OCI-LY1 (cell line): Measurements from ENCODE around the gene FOXC1.

Source experiments
- H2AFZ ChIP-seq: fragments of 200-600 bp; sonication (generic), shearing (Covaris generic); 2 replicates; pipeline ENCODE4 v1.6.0; 2014; ENCODE audit warnings: antibody characterized with exemption, mild to moderate bottlenecking, low read length
- H3F3A ChIP-seq: fragments of 200-600 bp; sonication (generic), shearing (Covaris generic); 2 replicates; pipeline ENCODE4 v1.6.0; 2014; ENCODE audit warnings: mild to moderate bottlenecking, antibody characterized with exemption, low read length, moderate library complexity; ENCODE audit not compliant: insufficient read depth
- H3K27ac ChIP-seq: fragments of 200-600 bp; sonication (generic); 2 replicates; pipeline ENCODE4 v1.5.1; 2014; ENCODE audit warnings: low read length, mixed run types, mild to moderate bottlenecking, low read depth; ENCODE audit not compliant: poor library complexity, severe bottlenecking
- H3K27me3 ChIP-seq: fragments of 200-600 bp; sonication (generic); 2 replicates; pipeline ENCODE4 v1.6.0; 2014; ENCODE audit warnings: antibody characterized with exemption, mild to moderate bottlenecking, low read length, moderate library complexity; ENCODE audit not compliant: insufficient read depth
- H3K36me3 ChIP-seq: fragments of 200-600 bp; sonication (generic); 2 replicates; pipeline ENCODE4 v1.6.1; 2014; ENCODE audit warnings: mild to moderate bottlenecking, antibody characterized with exemption, low read length, moderate library complexity, mixed read lengths; ENCODE audit not compliant: insufficient read depth
- H3K4me1 ChIP-seq: fragments of 200-600 bp; sonication (generic); 2 replicates; pipeline ENCODE4 v1.5.1; 2014; ENCODE audit warnings: mild to moderate bottlenecking, low read length, moderate library complexity; ENCODE audit not compliant: insufficient read depth, severe bottlenecking
- H3K4me2 ChIP-seq: fragments of 200-600 bp; sonication (generic), shearing (Covaris generic); 2 replicates; pipeline ENCODE4 v1.6.1; 2014; ENCODE audit warnings: low read length
- H3K4me3 ChIP-seq: fragments of 200-600 bp; sonication (generic); 2 replicates; pipeline ENCODE4 v1.5.1; 2014; ENCODE audit warnings: low read length, low read depth, mild to moderate bottlenecking, mixed read lengths; ENCODE audit not compliant: poor library complexity, severe bottlenecking
- H3K79me2 ChIP-seq: fragments of 200-600 bp; shearing (Covaris generic); 2 replicates; pipeline ENCODE4 v1.6.1; 2016; ENCODE audit warnings: mixed run types, low read length, mixed read lengths; ENCODE audit not compliant: insufficient read depth
- H3K9ac ChIP-seq: fragments of 200-600 bp; sonication (generic), shearing (Covaris generic); 2 replicates; pipeline ENCODE4 v1.6.1; 2014; ENCODE audit warnings: mild to moderate bottlenecking, low read length, mixed read lengths
- H3K9me2 ChIP-seq: fragments of 200-600 bp; sonication (generic), shearing (Covaris generic); 2 replicates; pipeline ENCODE4 v1.6.1; 2014; ENCODE audit warnings: low read depth, mild to moderate bottlenecking, low read length, mixed read lengths
- H3K9me3 ChIP-seq: fragments of 200-600 bp; shearing (Covaris generic); 2 replicates; pipeline ENCODE4 v1.6.1; 2014; ENCODE audit warnings: low read length, mixed read lengths
- H4K20me1 ChIP-seq: fragments of 200-600 bp; sonication (generic), shearing (Covaris generic); 2 replicates; pipeline ENCODE4 v1.6.0; 2016; ENCODE audit warnings: mild to moderate bottlenecking, low read length; ENCODE audit not compliant: insufficient read depth
- EZH2 ChIP-seq: fragments of 200-600 bp; sonication (generic), shearing (Covaris generic); IDR thresholded peaks from 2 replicates; pipeline ENCODE4 v1.8.0; 2017; ENCODE audit warnings: borderline replicate concordance, mixed run types, mild to moderate bottlenecking, antibody characterized with exemption, low read length, moderate library complexity, mixed read lengths
- TF ChIP-seq, protein P1 (sequence below): fragments of 200-600 bp; sonication (generic), shearing (Covaris generic); IDR thresholded peaks from 2 replicates; pipeline ENCODE4 v1.5.1; 2017; ENCODE audit warnings: mild to moderate bottlenecking, antibody characterized with exemption, low read length, moderate library complexity, mixed read lengths

Gene FOXC1

DNA sequence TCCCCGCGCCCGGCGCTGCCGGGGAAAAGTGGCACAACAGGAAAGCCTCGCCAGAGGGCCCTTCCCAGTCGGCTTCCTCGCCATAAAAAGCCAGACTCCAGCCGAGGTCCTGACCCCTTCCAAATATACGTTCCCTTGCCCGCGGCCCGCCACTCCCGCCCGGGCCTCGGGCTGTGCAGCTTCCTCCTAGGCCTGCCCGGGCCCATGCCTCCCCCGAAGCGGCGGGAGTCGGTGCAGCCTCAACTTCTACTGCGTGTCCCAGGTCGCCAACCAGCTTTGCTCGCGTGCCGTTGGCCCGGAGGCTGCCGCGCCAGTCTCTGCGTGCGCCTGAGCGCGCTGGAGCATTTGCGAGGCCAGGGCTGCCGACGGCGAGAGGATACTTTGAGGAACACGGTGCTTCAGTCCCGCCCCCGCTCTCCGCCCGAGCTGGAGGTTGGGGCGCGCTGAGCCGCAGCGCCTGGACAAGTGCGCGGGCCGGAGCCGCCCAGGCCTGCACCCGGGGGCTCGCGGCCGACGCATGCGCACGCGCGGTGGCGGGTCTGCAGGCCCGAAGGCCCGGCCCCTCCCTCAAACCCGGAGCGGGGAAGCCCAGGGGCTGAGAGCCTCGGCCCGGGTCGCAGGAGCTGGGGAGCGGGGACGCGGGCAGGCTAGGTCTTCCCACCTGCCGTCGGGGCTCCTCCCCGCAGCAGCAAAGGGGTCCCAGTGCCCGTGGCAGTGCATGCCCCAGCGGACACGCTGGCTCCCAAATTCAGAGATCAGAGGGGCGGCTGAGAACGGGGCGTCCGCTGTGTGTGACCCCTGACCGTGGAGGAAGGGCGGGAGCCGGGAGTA, 10.2 kb downstream of the FOXC1 start:
- Histone ChIP-seq H3K9me3 (no peaks in the 10 kb centered on the region), H3K27me3 (no peaks in the 10 kb centered on the region), H4K20me1 (no peaks in the 10 kb centered on the region), H3K4me3 (no peak overlapping the region), H3K36me3 (peaks cover 42% of the 10 kb centered on the region), H3F3A (peaks cover 4% of the 10 kb centered on the region; the same call in 1 of the 2 replicates), H3K9ac (no peak overlapping the region), H3K4me1 (peaks cover under 1% of the 10 kb centered on the region), H3K79me2 (no peaks in the 10 kb centered on the region), H3K27ac (no peak overlapping the region), H2AFZ (no peak overlapping the region), H3K4me2 (no peak overlapping the region), H3K9me2 (no peaks in the 10 kb centered on the region)
- no peak for TF ChIP-seq EZH2
- TF ChIP-seq, protein P1, sequence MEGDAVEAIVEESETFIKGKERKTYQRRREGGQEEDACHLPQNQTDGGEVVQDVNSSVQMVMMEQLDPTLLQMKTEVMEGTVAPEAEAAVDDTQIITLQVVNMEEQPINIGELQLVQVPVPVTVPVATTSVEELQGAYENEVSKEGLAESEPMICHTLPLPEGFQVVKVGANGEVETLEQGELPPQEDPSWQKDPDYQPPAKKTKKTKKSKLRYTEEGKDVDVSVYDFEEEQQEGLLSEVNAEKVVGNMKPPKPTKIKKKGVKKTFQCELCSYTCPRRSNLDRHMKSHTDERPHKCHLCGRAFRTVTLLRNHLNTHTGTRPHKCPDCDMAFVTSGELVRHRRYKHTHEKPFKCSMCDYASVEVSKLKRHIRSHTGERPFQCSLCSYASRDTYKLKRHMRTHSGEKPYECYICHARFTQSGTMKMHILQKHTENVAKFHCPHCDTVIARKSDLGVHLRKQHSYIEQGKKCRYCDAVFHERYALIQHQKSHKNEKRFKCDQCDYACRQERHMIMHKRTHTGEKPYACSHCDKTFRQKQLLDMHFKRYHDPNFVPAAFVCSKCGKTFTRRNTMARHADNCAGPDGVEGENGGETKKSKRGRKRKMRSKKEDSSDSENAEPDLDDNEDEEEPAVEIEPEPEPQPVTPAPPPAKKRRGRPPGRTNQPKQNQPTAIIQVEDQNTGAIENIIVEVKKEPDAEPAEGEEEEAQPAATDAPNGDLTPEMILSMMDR: no peak

DNA sequence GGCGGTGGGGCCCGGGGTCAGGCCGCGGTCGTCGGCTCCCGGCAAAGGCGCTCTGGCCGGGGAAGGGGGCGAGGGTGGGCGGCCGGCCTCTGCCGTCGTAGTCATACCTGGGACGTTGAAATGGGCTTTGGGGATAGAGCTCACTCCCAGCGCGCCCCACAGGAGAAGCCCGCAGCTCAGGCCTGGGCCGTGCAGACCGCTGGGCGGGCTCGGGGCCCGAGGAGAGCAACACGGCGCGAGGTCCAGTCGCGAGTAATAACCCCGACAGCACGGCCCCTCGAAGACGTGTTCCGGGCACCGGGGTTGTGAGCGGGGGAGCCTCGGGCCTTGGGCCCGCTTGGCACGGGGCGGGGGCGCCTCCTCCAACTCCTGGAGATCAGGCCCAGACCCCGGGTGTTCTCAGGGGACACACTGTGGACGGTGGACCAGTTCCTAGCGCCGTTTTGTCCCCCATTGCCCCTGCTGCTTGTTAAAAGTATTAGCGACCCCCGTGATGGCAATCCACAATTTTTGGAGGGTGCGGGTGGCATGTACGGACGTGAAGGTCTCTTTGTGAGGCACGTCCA, 10.9 kb downstream of the FOXC1 start:
- Histone ChIP-seq H3K4me2 (no peak overlapping the region), H3K27ac (no peak overlapping the region), H3K4me3 (no peak overlapping the region), H3K36me3 (peaks cover 42% of the 10 kb centered on the region), H4K20me1 (no peaks in the 10 kb centered on the region), H3K4me1 (peaks cover 8% of the 10 kb centered on the region), H3K9me3 (no peaks in the 10 kb centered on the region), H3K9me2 (no peaks in the 10 kb centered on the region), H3F3A (peaks cover 4% of the 10 kb centered on the region; the same call in 1 of the 2 replicates), H3K79me2 (no peaks in the 10 kb centered on the region), H2AFZ (no peak overlapping the region), H3K9ac (no peak overlapping the region), H3K27me3 (peaks cover 3% of the 10 kb centered on the region; the same call in 1 of the 2 replicates)
- TF ChIP-seq, protein P1: no peak
- no peak for TF ChIP-seq EZH2

DNA sequence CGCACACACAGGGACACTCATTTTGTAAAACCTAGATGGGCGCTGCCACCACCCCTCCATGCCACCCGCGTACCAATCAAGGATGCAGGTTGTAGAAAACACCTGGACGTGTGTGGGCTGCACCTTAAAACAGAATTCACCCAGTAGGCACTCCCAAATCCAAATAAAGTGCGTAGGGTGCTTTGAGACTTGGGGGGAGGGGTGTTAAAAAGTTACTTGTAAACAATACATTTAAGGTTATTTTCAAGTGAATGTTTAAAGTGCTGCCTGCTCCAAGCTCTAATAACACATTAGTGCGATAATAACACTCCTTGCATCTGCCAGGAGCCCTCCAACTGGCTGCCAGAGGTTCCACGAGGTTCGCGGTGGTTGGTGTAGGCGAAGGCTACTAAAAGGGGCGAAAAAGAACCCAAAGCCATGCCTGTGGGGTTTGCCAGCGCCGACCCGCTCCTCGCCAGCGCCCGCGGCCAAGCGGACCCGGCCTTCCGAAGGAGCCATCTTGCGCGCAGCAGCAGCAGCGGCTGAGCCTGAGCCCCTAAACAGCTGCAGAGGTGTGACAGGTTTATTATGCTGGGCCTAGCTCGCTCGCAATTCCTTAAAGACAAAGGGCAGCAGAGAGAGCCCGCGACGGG, 11.5 kb downstream of the FOXC1 start:
- Histone ChIP-seq H3K79me2 (no peaks in the 10 kb centered on the region), H3F3A (no peaks in the 10 kb centered on the region), H3K4me1 (peaks cover 8% of the 10 kb centered on the region), H3K9me3 (no peaks in the 10 kb centered on the region), H4K20me1 (no peaks in the 10 kb centered on the region), H2AFZ (no peak overlapping the region), H3K9ac (no peak overlapping the region), H3K4me3 (no peak overlapping the region), H3K36me3 (peaks cover 38% of the 10 kb centered on the region), H3K27ac (no peak overlapping the region), H3K27me3 (peaks cover 9% of the 10 kb centered on the region; the same call in 1 of the 2 replicates), H3K9me2 (no peaks in the 10 kb centered on the region), H3K4me2 (no peak overlapping the region)
- TF ChIP-seq, protein P1: no peak
- no peak for TF ChIP-seq EZH2
